ENCODE results near the gene DTWD2.

DNA sequence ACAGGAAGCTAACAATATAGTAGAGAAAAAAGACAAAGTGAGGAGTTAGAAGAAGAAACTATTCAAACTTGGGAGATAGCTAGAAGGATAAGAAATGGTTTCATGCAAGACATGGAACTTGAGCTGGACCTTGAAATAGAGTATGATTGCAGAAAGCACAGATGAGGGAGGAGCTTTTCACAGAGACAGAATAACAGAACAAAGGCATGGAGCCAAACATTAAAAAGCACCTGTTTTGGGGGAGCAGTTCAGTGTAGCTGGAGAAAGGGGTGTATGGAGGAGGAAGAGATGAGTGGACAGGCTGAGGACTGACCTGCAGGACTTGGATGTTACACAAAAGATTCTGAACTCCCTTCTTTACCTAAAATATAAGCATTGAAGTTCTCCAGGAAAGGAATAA lies 25.2 kb downstream of the DTWD2 start:
- TF ChIP-seq, protein P1, sequence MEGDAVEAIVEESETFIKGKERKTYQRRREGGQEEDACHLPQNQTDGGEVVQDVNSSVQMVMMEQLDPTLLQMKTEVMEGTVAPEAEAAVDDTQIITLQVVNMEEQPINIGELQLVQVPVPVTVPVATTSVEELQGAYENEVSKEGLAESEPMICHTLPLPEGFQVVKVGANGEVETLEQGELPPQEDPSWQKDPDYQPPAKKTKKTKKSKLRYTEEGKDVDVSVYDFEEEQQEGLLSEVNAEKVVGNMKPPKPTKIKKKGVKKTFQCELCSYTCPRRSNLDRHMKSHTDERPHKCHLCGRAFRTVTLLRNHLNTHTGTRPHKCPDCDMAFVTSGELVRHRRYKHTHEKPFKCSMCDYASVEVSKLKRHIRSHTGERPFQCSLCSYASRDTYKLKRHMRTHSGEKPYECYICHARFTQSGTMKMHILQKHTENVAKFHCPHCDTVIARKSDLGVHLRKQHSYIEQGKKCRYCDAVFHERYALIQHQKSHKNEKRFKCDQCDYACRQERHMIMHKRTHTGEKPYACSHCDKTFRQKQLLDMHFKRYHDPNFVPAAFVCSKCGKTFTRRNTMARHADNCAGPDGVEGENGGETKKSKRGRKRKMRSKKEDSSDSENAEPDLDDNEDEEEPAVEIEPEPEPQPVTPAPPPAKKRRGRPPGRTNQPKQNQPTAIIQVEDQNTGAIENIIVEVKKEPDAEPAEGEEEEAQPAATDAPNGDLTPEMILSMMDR (IDR thresholded peaks at IDR 0.05): no peak
- no peak for TF ChIP-seq POLR2AphosphoS5 (IDR thresholded peaks at IDR 0.05)
